Anterior cingulate cortex (tissue), 58 donors: ENCODE measurements around the gene ANKRD11.
"Not testable (repeated sequence)": the region's sequence is repeated elsewhere in the genome, so short reads cannot be mapped to it uniquely, and the experiment has no call there.

ENCODE experiments used
- DNase-seq, 58 donors: peaks; one replicate each; lab custom pipeline; 2025; lab: John Stamatoyannopoulos, UW

The ANKRD11 gene

GRCh38 chr16:89390224-89390583, 100.2 kb downstream of the ANKRD11 start:
- not testable (repeated sequence) for DNase-seq

DNA sequence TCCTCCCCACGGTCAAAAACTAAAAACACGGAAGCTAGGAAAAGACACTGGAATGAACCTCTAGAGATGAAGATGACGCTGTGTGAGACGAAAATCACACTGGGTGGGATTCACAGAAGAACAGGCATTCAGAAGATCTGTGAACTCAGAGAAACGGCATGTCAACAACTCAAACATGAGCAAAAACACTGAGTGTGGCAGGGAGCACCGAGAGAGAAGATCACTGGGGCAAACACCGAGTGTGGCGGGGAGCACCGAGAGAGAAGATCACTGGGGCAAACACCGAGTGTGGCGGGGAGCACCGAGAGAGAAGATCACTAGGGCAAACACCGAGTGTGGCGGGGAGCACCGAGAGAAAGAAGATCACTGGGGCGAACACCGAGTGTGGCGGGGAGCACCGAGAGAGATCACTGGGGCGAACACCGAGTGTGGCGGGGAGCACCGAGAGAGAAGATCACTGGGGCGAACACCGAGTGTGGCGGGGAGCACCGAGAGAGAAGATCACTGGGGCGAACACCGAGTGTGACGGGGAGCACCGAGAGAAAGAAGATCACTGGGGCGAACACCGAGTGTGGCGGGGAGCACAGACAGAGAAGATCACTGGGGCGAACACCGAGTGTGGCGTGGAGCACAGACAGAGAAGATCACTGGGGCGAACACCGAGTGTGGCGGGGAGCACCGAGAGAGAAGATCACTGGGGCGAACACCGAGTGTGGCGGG, 100.7 kb downstream of the ANKRD11 start:
- not testable (repeated sequence) for DNase-seq

DNA sequence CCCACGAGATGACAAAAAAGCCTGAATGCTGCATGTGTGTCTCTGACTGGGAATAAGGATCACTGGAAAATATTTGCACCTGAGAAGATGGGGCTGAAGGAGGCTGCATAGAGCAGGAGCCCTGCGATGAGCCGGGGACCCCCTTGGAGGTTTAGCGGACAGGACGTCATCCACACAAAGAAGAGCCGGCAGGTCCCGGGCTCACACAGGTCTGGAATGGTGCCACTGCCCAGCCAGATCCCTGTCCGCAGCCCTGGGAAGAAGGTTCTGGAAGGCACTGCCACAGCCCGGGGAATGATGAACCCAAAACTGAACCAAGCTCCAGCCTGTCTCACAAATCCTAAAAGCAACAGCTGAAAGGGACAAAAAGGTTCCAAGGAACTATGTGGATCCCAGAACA, 101.8 kb downstream of the ANKRD11 start:
- DNase-seq, result no peak

- no peak for DNase-seq
Measured at GRCh38 chr16:89386306-89387185, 103.8 kb downstream of the ANKRD11 start.

- no peak for DNase-seq
Measured at GRCh38 chr16:89385712-89386111, 104.6 kb downstream of the ANKRD11 start.

DNA sequence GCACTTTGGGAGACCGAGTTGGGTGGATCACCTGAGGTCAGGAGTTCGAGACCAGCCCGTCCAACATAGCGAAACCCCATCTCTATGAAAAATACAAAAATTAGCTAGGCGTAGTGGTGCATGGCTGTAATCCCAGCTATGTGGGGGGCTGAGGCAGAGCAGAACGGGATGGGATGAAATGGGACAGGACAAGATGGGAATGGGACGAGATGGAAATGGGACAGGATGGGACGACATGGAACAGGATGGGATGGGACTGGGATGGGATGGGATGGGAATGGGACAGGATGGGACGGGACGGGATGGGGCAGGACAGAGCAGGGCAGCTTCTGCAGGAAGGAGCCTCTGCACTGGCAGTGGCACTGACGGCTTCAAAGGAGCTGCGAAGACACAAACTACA, 106.1 kb downstream of the ANKRD11 start:
- DNase-seq, result no peak

- no peak for DNase-seq
Measured at GRCh38 chr16:89383095-89384003, 107.0 kb downstream of the ANKRD11 start.

GRCh38 chr16:89382555-89382954, 107.8 kb downstream of the ANKRD11 start:
- not testable (repeated sequence) for DNase-seq

DNA sequence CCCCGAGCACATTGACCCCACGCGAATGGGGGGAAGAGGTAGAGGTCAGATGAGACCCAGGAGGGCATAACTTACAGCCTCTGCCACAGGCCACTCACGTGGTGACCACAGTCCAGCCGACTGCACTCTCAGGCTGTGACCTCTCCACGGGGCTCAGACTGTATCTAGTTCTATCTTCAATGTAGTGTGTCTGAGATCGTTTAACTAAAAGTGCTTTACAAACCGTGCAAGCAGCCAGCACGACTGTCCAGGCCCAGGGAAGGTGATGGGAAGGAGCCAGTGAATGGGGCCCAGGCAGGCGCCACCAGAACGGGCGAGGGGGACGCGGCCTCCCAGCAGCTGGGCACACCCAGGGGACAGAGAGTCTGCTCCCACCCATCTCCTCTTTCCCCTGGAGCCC, 108.6 kb downstream of the ANKRD11 start:
- no peak for DNase-seq

DNA sequence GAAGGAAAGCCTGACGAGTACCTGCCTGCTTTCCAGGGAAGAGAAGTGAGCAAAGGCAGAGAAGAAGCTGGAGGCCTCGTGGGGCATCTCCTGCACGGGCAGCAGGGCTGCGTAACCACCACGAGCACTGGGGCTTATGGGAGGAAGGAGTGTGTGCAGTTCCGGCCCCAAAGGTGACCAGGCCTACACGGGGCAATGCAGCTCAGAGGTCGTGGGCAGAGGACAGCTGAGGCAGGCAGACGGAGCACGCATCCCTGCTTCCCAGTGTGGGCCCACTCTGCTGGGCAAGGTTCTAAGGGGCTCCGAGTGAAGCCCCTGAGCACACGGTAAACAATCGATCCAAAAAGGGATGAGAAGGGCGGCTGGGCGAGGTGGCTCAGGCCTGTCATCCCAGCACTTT, 109.7 kb downstream of the ANKRD11 start:
- DNase-seq, result no peak

DNA sequence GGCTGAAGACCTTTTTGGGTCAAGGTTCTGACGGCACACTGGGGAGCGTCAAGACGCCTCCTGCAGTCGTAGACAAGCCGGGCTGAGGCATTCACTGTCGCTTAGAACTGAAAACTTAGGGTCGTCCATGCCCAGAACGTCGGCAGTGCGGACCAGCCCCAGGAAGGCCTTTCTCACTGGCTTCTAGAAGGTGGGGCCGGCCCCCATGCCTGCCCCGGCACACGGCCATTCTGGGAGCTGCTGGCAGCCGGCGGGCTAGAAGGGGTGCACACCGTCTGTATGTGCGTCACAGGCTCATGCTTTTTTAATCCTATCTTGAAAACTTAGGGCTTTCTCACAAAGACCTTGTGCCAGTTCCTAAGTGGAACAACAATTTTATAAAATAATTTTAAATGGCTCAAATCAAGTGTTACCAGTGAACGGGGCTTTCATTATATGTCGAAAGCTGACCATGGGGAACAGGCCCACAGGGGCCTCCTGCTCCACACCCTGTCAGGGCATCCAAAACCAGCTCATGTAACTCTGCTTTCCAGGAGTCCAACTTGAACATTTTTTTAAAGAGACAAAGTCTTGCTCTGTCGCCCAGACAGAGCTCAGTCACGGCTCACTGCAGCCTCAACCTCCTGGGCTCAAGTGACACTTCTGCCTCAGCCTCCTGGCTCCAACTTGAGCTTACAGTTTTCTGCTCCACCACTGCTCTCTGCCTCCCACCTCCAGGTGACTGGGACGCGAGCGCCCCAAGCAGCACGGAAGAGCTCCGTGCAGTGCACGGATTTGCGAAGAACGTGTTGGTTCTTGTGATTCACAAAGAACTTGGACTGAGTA, 111.2 kb downstream of the ANKRD11 start:
- peak in 7 of 58 donors; percentile 6 to 47 (median 29) for DNase-seq

GRCh38 chr16:89377453-89377848, 112.9 kb downstream of the ANKRD11 start:
- no peak for DNase-seq

- no peak for DNase-seq
Measured at GRCh38 chr16:89376812-89377452, 113.4 kb downstream of the ANKRD11 start.

DNA sequence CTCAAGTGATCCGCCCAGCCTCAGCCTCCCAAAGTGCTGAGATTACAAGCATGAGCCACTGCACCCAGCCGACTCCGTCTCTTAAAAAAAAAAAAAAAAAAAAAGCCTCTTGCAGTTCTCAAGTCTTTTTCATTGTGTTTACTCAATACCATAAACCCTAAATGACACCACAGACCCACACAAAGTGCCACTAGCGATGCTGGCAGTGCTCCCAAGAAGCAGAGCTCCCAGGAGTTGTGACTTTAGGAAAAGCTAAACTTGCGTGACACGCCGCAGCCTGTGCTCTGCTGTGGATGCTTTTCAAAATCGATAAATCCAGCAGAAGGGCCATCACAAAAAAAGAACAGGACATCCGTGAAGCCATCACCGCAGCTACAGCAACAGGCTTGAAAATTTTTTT, 114.7 kb downstream of the ANKRD11 start:
- DNase-seq, result no peak

DNA sequence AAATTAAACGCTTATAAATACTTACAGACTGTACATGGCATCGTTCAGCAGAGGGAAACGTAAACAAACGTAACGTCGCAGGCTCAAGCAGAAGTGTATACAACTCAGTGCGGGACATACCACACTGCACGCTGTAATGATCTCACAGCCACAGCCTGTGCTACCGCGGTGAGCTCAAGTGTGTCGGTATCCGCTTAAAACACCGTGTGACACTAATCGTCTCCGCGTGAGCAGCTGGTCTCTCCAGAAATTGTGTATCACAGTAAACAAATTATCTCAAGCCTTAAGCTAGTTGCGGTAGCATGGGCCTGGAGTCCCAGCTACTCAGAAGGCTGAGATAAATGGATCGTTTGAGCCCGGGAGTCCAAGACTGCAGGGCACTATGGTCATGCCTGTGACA, 115.3 kb downstream of the ANKRD11 start:
- DNase-seq, result no peak

- DNase-seq, result peak in 25 of 58 donors; percentile 12 to 67 (median 39)
Measured at GRCh38 chr16:89374393-89374960, 115.9 kb downstream of the ANKRD11 start.

DNA sequence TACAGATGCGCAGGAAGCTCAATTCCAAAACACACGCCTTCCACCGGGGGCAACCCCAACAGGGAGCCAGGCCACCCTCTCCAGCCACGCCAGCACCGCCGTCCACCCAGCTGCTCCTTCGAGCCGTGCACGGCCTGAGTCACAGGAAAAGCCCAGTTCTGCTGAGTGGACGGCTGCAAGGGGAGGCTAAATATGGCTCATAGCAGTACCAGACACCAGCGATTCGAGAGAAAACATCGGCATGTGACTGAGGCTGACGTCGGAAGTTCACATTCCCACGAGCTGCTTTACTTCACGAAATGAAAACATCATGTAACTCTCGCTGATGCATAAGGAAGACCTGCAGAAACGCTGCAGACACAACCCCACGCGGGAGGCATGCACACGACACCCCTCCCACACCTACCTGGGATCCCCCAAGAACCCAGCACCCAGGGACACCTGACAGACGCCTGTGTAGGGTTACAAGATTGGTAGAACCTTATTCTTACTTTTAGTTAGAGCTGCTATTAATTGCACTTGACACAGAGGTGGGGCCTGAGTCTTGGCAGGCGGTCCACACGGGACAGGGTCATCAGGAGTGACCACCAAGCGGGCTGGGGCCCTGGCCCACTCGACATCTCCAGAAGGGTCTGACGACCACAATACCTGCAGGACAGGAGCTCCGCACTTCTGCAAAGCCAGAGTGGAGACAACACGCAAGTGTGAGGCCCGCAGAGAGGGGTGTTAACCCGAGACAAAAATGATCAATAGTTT, 116.8 kb downstream of the ANKRD11 start:
- peak in 37 of 58 donors; percentile 13 to 73 (median 43) for DNase-seq

GRCh38 chr16:89371968-89372634, 118.3 kb downstream of the ANKRD11 start:
- DNase-seq, result peak in 2 of 58 donors; percentile 27 to 34
